Right cardiac atrium (tissue), 5 donors: ENCODE measurements around the gene SUN2. TPM values are rescaled to one million over a fixed set of nuclear protein-coding genes. Genes with fewer than 3 reads are reported as not detected.

Experiments
- ATAC-seq, 2 donors: fragments of 200-7000 bp; cut with Tn5 transposase; one replicate each; pipeline versions ENCODE4 v1.8.0 to v1.9.1; 2020; ENCODE audit warnings: moderate library complexity in 2 of 2, mild to moderate bottlenecking in 1 of 2
- DNase-seq, 3 donors: peaks; one replicate each; pipeline ENCODE4 v3.0.0-alpha.2; 2020
- H3K27ac ChIP-seq: one replicate; pipeline ENCODE4 v1.5.1; 2013; ENCODE audit warnings: mild to moderate bottlenecking, low read length, control low read depth, moderate library complexity
- H3K27me3 ChIP-seq: one replicate; pipeline ENCODE4 v1.6.1; 2013; ENCODE audit not compliant: control insufficient read depth, insufficient read depth
- H3K4me1 ChIP-seq: one replicate; pipeline ENCODE4 v1.6.1; 2013; ENCODE audit warnings: low read length; ENCODE audit not compliant: control insufficient read depth, insufficient read depth
- H3K4me3 ChIP-seq: one replicate; pipeline ENCODE4 v1.5.1; 2013; ENCODE audit warnings: low read length, control low read depth
- H3K9me3 ChIP-seq: one replicate; pipeline ENCODE4 v1.6.1; 2013; ENCODE audit warnings: low read length; ENCODE audit not compliant: control insufficient read depth
- WGBS: extraction: QIAGEN DNeasy Blood & Tissue Kit; methylation state at CpG from one replicate; pipeline ENCODE4 v1.1.7; 2013; 5-methylcytosine and 5-hydroxymethylcytosine counted together
- intact Hi-C, 4 donors: fragments of 100-400 bp; cut with DNase I; formaldehyde crosslinking; loops; one replicate each; pipeline versions ENCODE4 v1.11.0 to v1.14.0; 2022 to 2023
- polyA plus RNA-seq: library from polyadenylated mRNA; stranded (reverse); fragments of 200-250 nt; gene quantifications from one replicate; pipeline ENCODE4 v1.2.3, GENCODE V29; 2013
- total RNA-seq, 4 donors: library from RNA; stranded (reverse); fragmentation: NEBNext Ultra II Directional; extraction: Animal tissue kit (Norgen Biotek cat#: 25700); gene quantifications; one replicate each; pipeline ENCODE4 v1.2.1, GENCODE V29; 2021
- donor health status: healthy with polysubstance abuse.
- donor health status: DM: no; HTN: yes; CAD: no.
- donor health status: DM: no; HTN: no; CAD: no.
- donor health status: DM: no; HTN: yes; CAD: no; lungs with severe emphysema.
- donor health status: DM: yes; HTN: yes; CAD: no.

The SUN2 gene
- total and polyA plus RNA-seq, 5 donors = 61.7 to 123 (median 110) TPM

- ATAC-seq = no peak
- intact Hi-C loops = no loop called here
- 54% methylated on average over 4 of the region's 4 CpGs for WGBS
- no peak overlapping the region for H3K27ac ChIP-seq
- H3K27me3 ChIP-seq = no peaks in the 10 kb centered on the region
- no peaks in the 10 kb centered on the region for H3K9me3 ChIP-seq
- H3K4me3 ChIP-seq = peak overlapping the region; percentile 75
- no peak for DNase-seq
- peaks cover 6% of the 10 kb centered on the region for H3K4me1 ChIP-seq
Observed at GRCh38 chr22:38792833-38793232, 37.0 kb upstream of the SUN2 start.

GRCh38 chr22:38789606-38790005 lies 33.8 kb upstream of the SUN2 start:
- ATAC-seq (no peak), DNase-seq (no peak)
- WGBS = 91% methylated on average over 4 of the region's 4 CpGs
- Histone ChIP-seq H3K4me1 (peaks cover 16% of the 10 kb centered on the region), H3K9me3 (no peaks in the 10 kb centered on the region), H3K27ac (no peak overlapping the region), H3K27me3 (no peaks in the 10 kb centered on the region), H3K4me3 (no peak overlapping the region)
- intact Hi-C loops = no loop called here

- DNase-seq (no peak), ATAC-seq (no peak)
- H3K9me3 ChIP-seq = no peaks in the 10 kb centered on the region
- no peak overlapping the region for H3K4me3 ChIP-seq
- H3K4me1 ChIP-seq = peaks cover 16% of the 10 kb centered on the region
- peak overlapping the region; percentile 90 for H3K27ac ChIP-seq
- intact Hi-C loops = no loop called here
- no peaks in the 10 kb centered on the region for H3K27me3 ChIP-seq
- WGBS = 35% methylated on average over 6 of the region's 6 CpGs
Observed at GRCh38 chr22:38788846-38789245, 33.0 kb upstream of the SUN2 start.

- no peak overlapping the region for H3K4me3 ChIP-seq
- intact Hi-C loops = no loop called here
- peaks cover 16% of the 10 kb centered on the region for H3K4me1 ChIP-seq
- peak in 2 of 3 donors; percentile 57 to 83 for DNase-seq
- no peaks in the 10 kb centered on the region for H3K9me3 ChIP-seq
- ATAC-seq = peak; percentile 86 to 91
- 26% methylated on average over 16 of the region's 16 CpGs for WGBS
- H3K27ac ChIP-seq = peak overlapping the region; percentile 90
- no peaks in the 10 kb centered on the region for H3K27me3 ChIP-seq
Observed at GRCh38 chr22:38788021-38788816, 32.4 kb upstream of the SUN2 start.

GRCh38 chr22:38786631-38787030 lies 30.8 kb upstream of the SUN2 start:
- peak overlapping the region; percentile 92 for H3K27ac ChIP-seq
- no peaks in the 10 kb centered on the region for H3K27me3 ChIP-seq
- H3K4me1 ChIP-seq = peaks cover 22% of the 10 kb centered on the region
- H3K9me3 ChIP-seq = no peaks in the 10 kb centered on the region
- 49% methylated on average over 3 of the region's 3 CpGs for WGBS
- no peak overlapping the region for H3K4me3 ChIP-seq
- no peak for ATAC-seq
- intact Hi-C loops = no loop called here
- no peak for DNase-seq

- Histone ChIP-seq H3K4me3 (no peak overlapping the region), H3K4me1 (peaks cover 23% of the 10 kb centered on the region), H3K9me3 (no peaks in the 10 kb centered on the region), H3K27me3 (no peaks in the 10 kb centered on the region), H3K27ac (peak overlapping the region; percentile 75)
- no peak for ATAC-seq
- no peak for DNase-seq
- intact Hi-C loops = no loop called here
- WGBS = 95% methylated on average over 5 of the region's 5 CpGs
Observed at GRCh38 chr22:38784856-38785255, 29.1 kb upstream of the SUN2 start.

GRCh38 chr22:38784035-38784434 lies 28.2 kb upstream of the SUN2 start:
- 80% methylated on average over 15 of the region's 15 CpGs for WGBS
- intact Hi-C loops = no loop called here
- peaks cover 21% of the 10 kb centered on the region for H3K4me1 ChIP-seq
- ATAC-seq = no peak
- no peaks in the 10 kb centered on the region for H3K27me3 ChIP-seq
- no peak overlapping the region for H3K4me3 ChIP-seq
- no peaks in the 10 kb centered on the region for H3K9me3 ChIP-seq
- no peak for DNase-seq
- H3K27ac ChIP-seq = peak overlapping the region; percentile 67

- DNase-seq (no peak), ATAC-seq (no peak)
- Histone ChIP-seq H3K9me3 (no peaks in the 10 kb centered on the region), H3K4me1 (peaks cover 18% of the 10 kb centered on the region), H3K27me3 (no peaks in the 10 kb centered on the region), H3K27ac (peak overlapping the region; percentile 43), H3K4me3 (no peak overlapping the region)
- 53% methylated on average over 14 of the region's 14 CpGs for WGBS
- intact Hi-C loops = no loop called here
Observed at GRCh38 chr22:38783095-38783615, 27.4 kb upstream of the SUN2 start.

- peak; percentile 11 to 19 for ATAC-seq
- no peaks in the 10 kb centered on the region for H3K9me3 ChIP-seq
- no peak overlapping the region for H3K27ac ChIP-seq
- WGBS = 55% methylated on average over 13 of the region's 13 CpGs
- no peaks in the 10 kb centered on the region for H3K27me3 ChIP-seq
- intact Hi-C loops = no loop called here
- peaks cover 14% of the 10 kb centered on the region for H3K4me1 ChIP-seq
- DNase-seq = no peak
- H3K4me3 ChIP-seq = no peak overlapping the region
Observed at GRCh38 chr22:38782402-38783094, 26.8 kb upstream of the SUN2 start.

GRCh38 chr22:38781033-38781432 lies 25.2 kb upstream of the SUN2 start:
- WGBS = 59% methylated on average over 13 of the region's 13 CpGs
- intact Hi-C loops = no loop called here
- DNase-seq (peak; percentile 65 to 88 (median 86)), ATAC-seq (peak; percentile 20 to 27)
- Histone ChIP-seq H3K27me3 (no peaks in the 10 kb centered on the region), H3K9me3 (no peaks in the 10 kb centered on the region), H3K4me3 (no peak overlapping the region), H3K4me1 (peaks cover 10% of the 10 kb centered on the region), H3K27ac (peak overlapping the region; percentile 32)

GRCh38 chr22:38777087-38777671 lies 21.4 kb upstream of the SUN2 start:
- Histone ChIP-seq H3K27ac (no peak overlapping the region), H3K9me3 (no peaks in the 10 kb centered on the region), H3K27me3 (no peaks in the 10 kb centered on the region), H3K4me3 (no peak overlapping the region), H3K4me1 (peaks cover 5% of the 10 kb centered on the region)
- DNase-seq (peak in 1 of 3 donors; percentile 79), ATAC-seq (peak; percentile 38 to 44)
- WGBS = 74% methylated on average over 27 of the region's 27 CpGs
- intact Hi-C loops = loop anchor here in 2 of 4 donors (10.0 kb wide), 2 partner anchors 68 to 348 kb away; partner anchors contain the start of gene NPTXR (in 1 of the 2)
